Thymus (tissue), 11 donors: ENCODE data around the gene PNPLA7. TPM values are rescaled to one million over a fixed set of nuclear protein-coding genes. Genes with fewer than 3 reads are reported as not detected.
"Not testable (repeated sequence)": the region's sequence is repeated elsewhere in the genome, so short reads cannot be mapped to it uniquely, and the experiment has no call there.

Experiments used
- DNase-seq, 9 donors: peaks; one replicate each; pipeline ENCODE4 v3.0.0-alpha.2; 2013; ENCODE audit warnings: low spot score in 9 of 9, low read depth in 6 of 9, missing footprints in 1 of 9
- H3K27ac ChIP-seq, 2 donors: one replicate each; pipeline ENCODE4 v1.5.1; 2013; ENCODE audit warnings: control low read depth in 1 of 2, low read depth in 1 of 2, low read length in 1 of 2, mild to moderate bottlenecking in 1 of 2, moderate library complexity in 1 of 2
- H3K27me3 ChIP-seq, 2 donors: one replicate each; pipeline ENCODE4 v1.5.1; 2013; ENCODE audit warnings: low read length in 1 of 2; ENCODE audit not compliant: control insufficient read depth in 2 of 2, insufficient read depth in 1 of 2
- H3K36me3 ChIP-seq, 2 donors: one replicate each; pipeline ENCODE4 v1.5.1; 2013; ENCODE audit warnings: low read length in 1 of 2, mild to moderate bottlenecking in 1 of 2, moderate library complexity in 1 of 2; ENCODE audit not compliant: control insufficient read depth in 2 of 2, insufficient read depth in 2 of 2
- H3K4me1 ChIP-seq, 2 donors: one replicate each; pipeline ENCODE4 v1.5.1; 2013; ENCODE audit warnings: low read length in 2 of 2; ENCODE audit not compliant: control insufficient read depth in 2 of 2, insufficient read depth in 2 of 2
- H3K4me3 ChIP-seq, 2 donors: one replicate each; pipeline ENCODE4 v1.5.1; 2013; ENCODE audit warnings: low read length in 2 of 2, control low read depth in 1 of 2, mild to moderate bottlenecking in 1 of 2
- H3K9me3 ChIP-seq, 2 donors: one replicate each; pipeline ENCODE4 v1.5.1; 2013; ENCODE audit warnings: low read length in 1 of 2, mild to moderate bottlenecking in 1 of 2; ENCODE audit not compliant: control insufficient read depth in 2 of 2, insufficient read depth in 1 of 2
- WGBS: extraction: QIAGEN DNeasy Blood & Tissue Kit; methylation state at CpG from one replicate; pipeline ENCODE4 v1.1.7; 2013; 5-methylcytosine and 5-hydroxymethylcytosine counted together
- polyA plus RNA-seq: library from polyadenylated mRNA; stranded (reverse); fragments of 200-250 nt; gene quantifications from one replicate; pipeline ENCODE4 v1.2.3, GENCODE V29; 2013
- total RNA-seq: library from RNA; stranded (reverse); fragments of 120-200 nt; gene quantifications from one replicate; pipeline ENCODE4 v1.2.4, GENCODE V29; 2013
- donor health status: healthy.

Gene PNPLA7
- total and polyA plus RNA-seq, 2 donors, result 1.6 to 11.5 TPM

- H3K27ac ChIP-seq, result no peak overlapping the region
- peaks cover 0 to 3% of the 10 kb centered on the region in 2 donors for H3K4me1 ChIP-seq
- no peak for DNase-seq
- H3K36me3 ChIP-seq, result no peaks in the 10 kb centered on the region
- 93% methylated on average over 3 of the region's 3 CpGs for WGBS
- no peak overlapping the region for H3K4me3 ChIP-seq
- peaks cover 3 to 29% of the 10 kb centered on the region in 2 donors for H3K9me3 ChIP-seq
- H3K27me3 ChIP-seq, result peaks cover 0 to 5% of the 10 kb centered on the region in 2 donors
Measured at GRCh38 chr9:137475666-137476065, 74.5 kb downstream of the PNPLA7 start.

- peaks cover 0 to 4% of the 10 kb centered on the region in 2 donors for H3K4me1 ChIP-seq
- H3K36me3 ChIP-seq, result no peaks in the 10 kb centered on the region
- H3K27ac ChIP-seq, result no peak overlapping the region
- no peak overlapping the region for H3K4me3 ChIP-seq
- no peak for DNase-seq
- peaks cover 3 to 5% of the 10 kb centered on the region in 2 donors for H3K27me3 ChIP-seq
- 97% methylated on average over 18 of the region's 18 CpGs for WGBS
- H3K9me3 ChIP-seq, result peaks cover 3 to 29% of the 10 kb centered on the region in 2 donors
Measured at GRCh38 chr9:137474271-137474670, 75.9 kb downstream of the PNPLA7 start.

- Histone ChIP-seq H3K9me3 (peaks cover 1 to 21% of the 10 kb centered on the region in 2 donors), H3K4me3 (no peak overlapping the region), H3K27ac (no peak overlapping the region), H3K36me3 (no peaks in the 10 kb centered on the region), H3K4me1 (peaks cover 0 to 4% of the 10 kb centered on the region in 2 donors), H3K27me3 (peaks cover 9% of the 10 kb centered on the region in 2 donors)
- 4% methylated on average over 7 of the region's 7 CpGs for WGBS
- peak in 1 of 9 donors; percentile 37 for DNase-seq
Measured at GRCh38 chr9:137470785-137471184, 79.4 kb downstream of the PNPLA7 start.

GRCh38 chr9:137467896-137468295 is 82.3 kb downstream of the PNPLA7 start:
- no peaks in the 10 kb centered on the region for H3K36me3 ChIP-seq
- H3K4me1 ChIP-seq, result peaks cover 6 to 13% of the 10 kb centered on the region in 2 donors
- no peak overlapping the region for H3K27ac ChIP-seq
- peaks cover 0 to 3% of the 10 kb centered on the region in 2 donors for H3K9me3 ChIP-seq
- peaks cover 9 to 13% of the 10 kb centered on the region in 2 donors for H3K27me3 ChIP-seq
- DNase-seq, result no peak
- H3K4me3 ChIP-seq, result no peak overlapping the region
- WGBS, result 98% methylated on average over 7 of the region's 7 CpGs

GRCh38 chr9:137467161-137467581 is 83.0 kb downstream of the PNPLA7 start:
- H3K4me1 ChIP-seq, result peaks cover 13 to 21% of the 10 kb centered on the region in 2 donors
- no peaks in the 10 kb centered on the region for H3K36me3 ChIP-seq
- H3K27me3 ChIP-seq, result peaks cover 9 to 13% of the 10 kb centered on the region in 2 donors
- 97% methylated on average over 16 of the region's 16 CpGs for WGBS
- no peak overlapping the region for H3K4me3 ChIP-seq
- H3K9me3 ChIP-seq, result no peaks in the 10 kb centered on the region
- DNase-seq, result no peak
- H3K27ac ChIP-seq, result no peak overlapping the region

- not testable (repeated sequence) for H3K9me3 ChIP-seq, H3K36me3 ChIP-seq, H3K27ac ChIP-seq, DNase-seq, H3K4me3 ChIP-seq
- peaks cover 9 to 13% of the 10 kb centered on the region in 2 donors for H3K27me3 ChIP-seq
- peaks cover 15 to 27% of the 10 kb centered on the region in 2 donors for H3K4me1 ChIP-seq
- 98% methylated on average over 35 of the region's 35 CpGs for WGBS
Measured at GRCh38 chr9:137466389-137467085, 83.7 kb downstream of the PNPLA7 start.

- WGBS, result 98% methylated on average over 23 of the region's 23 CpGs
- H3K36me3 ChIP-seq, result no peaks in the 10 kb centered on the region
- H3K27ac ChIP-seq, result no peak overlapping the region
- H3K4me1 ChIP-seq, result peaks cover 22 to 33% of the 10 kb centered on the region in 2 donors
- peaks cover 0 to 2% of the 10 kb centered on the region in 2 donors for H3K9me3 ChIP-seq
- H3K27me3 ChIP-seq, result peaks cover 9 to 12% of the 10 kb centered on the region in 2 donors
- no peak for DNase-seq
- no peak overlapping the region for H3K4me3 ChIP-seq
Measured at GRCh38 chr9:137465720-137466388, 84.3 kb downstream of the PNPLA7 start.

- DNase-seq, result no peak
- Histone ChIP-seq H3K4me3 (no peak overlapping the region), H3K27ac (no peak overlapping the region), H3K4me1 (peaks cover 25 to 36% of the 10 kb centered on the region in 2 donors), H3K9me3 (peaks cover 0 to 6% of the 10 kb centered on the region in 2 donors), H3K27me3 (peaks cover 9 to 11% of the 10 kb centered on the region in 2 donors), H3K36me3 (no peaks in the 10 kb centered on the region)
- WGBS, result 96% methylated on average over 23 of the region's 23 CpGs
Measured at GRCh38 chr9:137465000-137465719, 85.0 kb downstream of the PNPLA7 start.
